ENCODE measurements around the gene CA10.

Gene CA10

GRCh38 chr17:51946311-51946710 lies 212.2 kb downstream of the CA10 start:
- DNase-seq, result no peak

GRCh38 chr17:51941272-51941671 lies 217.2 kb downstream of the CA10 start:
- DNase-seq, result no peak

- DNase-seq, result no peak
These were observed 221.2 kb downstream of the CA10 start for GRCh38 chr17:51937264-51937663.

- no peak for DNase-seq
These were observed 223.0 kb downstream of the CA10 start for GRCh38 chr17:51935477-51935876.

- DNase-seq, result no peak
These were observed 224.9 kb downstream of the CA10 start for GRCh38 chr17:51933647-51934046.

- DNase-seq, result no peak
These were observed 232.1 kb downstream of the CA10 start for GRCh38 chr17:51926448-51926847.

- DNase-seq, result no peak
These were observed 237.0 kb downstream of the CA10 start for GRCh38 chr17:51921500-51921899.

GRCh38 chr17:51914577-51914976 lies 243.9 kb downstream of the CA10 start:
- no peak for DNase-seq

- no peak for DNase-seq
These were observed 244.9 kb downstream of the CA10 start for GRCh38 chr17:51913491-51914205.

GRCh38 chr17:51912939-51913338 lies 245.6 kb downstream of the CA10 start:
- no peak for DNase-seq

- DNase-seq, result no peak
These were observed 247.3 kb downstream of the CA10 start for GRCh38 chr17:51911237-51911636.

GRCh38 chr17:51909971-51910370 lies 248.5 kb downstream of the CA10 start:
- DNase-seq, result no peak

GRCh38 chr17:51908841-51909537 lies 249.5 kb downstream of the CA10 start:
- no peak for DNase-seq

GRCh38 chr17:51907041-51907440 lies 251.5 kb downstream of the CA10 start:
- no peak for DNase-seq

GRCh38 chr17:51904379-51904778 lies 254.1 kb downstream of the CA10 start:
- no peak for DNase-seq

GRCh38 chr17:51901242-51901641 lies 257.3 kb downstream of the CA10 start:
- DNase-seq, result no peak

GRCh38 chr17:51891936-51892335 lies 266.6 kb downstream of the CA10 start:
- no peak for DNase-seq

- no peak for DNase-seq
These were observed 267.8 kb downstream of the CA10 start for GRCh38 chr17:51890710-51891109.

GRCh38 chr17:51888816-51889215 lies 269.7 kb downstream of the CA10 start:
- no peak for DNase-seq

- DNase-seq, result no peak
These were observed 281.5 kb downstream of the CA10 start for GRCh38 chr17:51876986-51877385.

- DNase-seq, result no peak
These were observed 285.2 kb downstream of the CA10 start for GRCh38 chr17:51873302-51873701.

- peak in 1 of 2 donors; percentile 29 for DNase-seq
These were observed 289.1 kb downstream of the CA10 start for GRCh38 chr17:51869387-51869786.

- DNase-seq, result peak; percentile 13 to 38
These were observed 297.5 kb downstream of the CA10 start for GRCh38 chr17:51860954-51861561.

- DNase-seq, result no peak
These were observed 301.4 kb downstream of the CA10 start for GRCh38 chr17:51857052-51857597.

Measured in inflammatory macrophage (primary cell).